SK-N-SH (cell line): ENCODE data around the gene CST11. TPM values are rescaled to one million over a fixed set of nuclear protein-coding genes. Genes with fewer than 3 reads are reported as not detected.

Experiments
- CTCF ChIA-PET: fragments of 300-600, 350-600 bp; formaldehyde crosslinking; extraction: SDS; loops from one replicate; lab custom pipeline; 2021; lab: Yijun Ruan, JAX
- POLR2A ChIA-PET: fragments of 350-600 bp; sonication (Branson Sonifier 250); formaldehyde crosslinking; extraction: SDS; loops from one replicate; lab custom pipeline; 2020; ENCODE audit warnings: antibody characterized with exemption, inconsistent platforms; lab: Yijun Ruan, JAX
- DNase-seq: peaks from one replicate; pipeline ENCODE4 v3.0.0; 2012
- H2AFZ ChIP-seq: fragments of 200-600 bp; sonication (generic); 2 replicates; pipeline ENCODE4 v1.8.1; 2016; ENCODE audit warnings: antibody characterized with exemption, mild to moderate bottlenecking, low read depth
- H3F3A ChIP-seq: fragments of 200-600 bp; sonication (generic); replicated peaks from 2 replicates; pipeline ENCODE3; 2016; ENCODE audit warnings: antibody characterized with exemption, mild to moderate bottlenecking; ENCODE audit not compliant: insufficient read depth
- H3K27ac ChIP-seq, 2 experiments: fragments of 200-500 bp in 1 of 2; fragments of 200-600 bp in 1 of 2; sonication (Bioruptor generic) in 1 of 2; sonication (generic), shearing (Covaris generic) in 1 of 2; 2 replicates each; pipeline versions ENCODE4 v1.5.1 to v1.6.1; 2014 to 2016; ENCODE audit warnings: low read depth in 2 of 2, inconsistent platforms in 1 of 2, low read length in 1 of 2, mild to moderate bottlenecking in 1 of 2, mixed read lengths in 1 of 2
- H3K27me3 ChIP-seq: fragments of 200-600 bp; sonication (generic), shearing (Covaris generic); 2 replicates; pipeline ENCODE4 v1.6.1; 2016; ENCODE audit warnings: mixed run types; ENCODE audit not compliant: insufficient read depth
- H3K36me3 ChIP-seq, 2 experiments: fragments of 200-500 bp in 1 of 2; fragments of 200-600 bp in 1 of 2; sonication (Bioruptor generic) in 1 of 2; sonication (generic) in 1 of 2; replicated peaks in 1 of 2; 2 replicates each; pipeline versions ENCODE3 to v1.5.1; 2014 to 2016; ENCODE audit warnings: low read length in 1 of 2, mild to moderate bottlenecking in 1 of 2; ENCODE audit not compliant: insufficient read depth in 2 of 2, control insufficient read depth in 1 of 2
- H3K4me1 ChIP-seq, 2 experiments: fragments of 200-500 bp in 1 of 2; fragments of 200-600 bp in 1 of 2; sonication (Bioruptor generic) in 1 of 2; sonication (generic), shearing (Covaris generic) in 1 of 2; 2 replicates each; pipeline versions ENCODE4 v1.5.1 to v1.6.1; 2014 to 2016; ENCODE audit warnings: low read depth in 1 of 2, low read length in 1 of 2, mixed run types in 1 of 2; ENCODE audit not compliant: insufficient read depth in 2 of 2, control insufficient read depth in 1 of 2
- H3K4me2 ChIP-seq: fragments of 200-600 bp; sonication (generic), shearing (Covaris generic); 2 replicates; pipeline ENCODE4 v1.6.1; 2017; ENCODE audit warnings: mixed run types
- H3K4me3 ChIP-seq, 2 experiments: fragments of 200-500 bp in 1 of 2; fragments of 200-600 bp in 1 of 2; sonication (Bioruptor generic) in 1 of 2; sonication (generic), shearing (Covaris generic) in 1 of 2; 2 replicates each; pipeline versions ENCODE4 v1.5.1 to v1.8.1; 2014 to 2016; ENCODE audit warnings: low read depth in 2 of 2, inconsistent platforms in 1 of 2, low read length in 1 of 2, mild to moderate bottlenecking in 1 of 2, mixed read lengths in 1 of 2, moderate library complexity in 1 of 2
- H3K79me2 ChIP-seq: fragments of 200-600 bp; sonication (generic); 2 replicates; pipeline ENCODE4 v1.8.1; 2017; ENCODE audit warnings: mild to moderate bottlenecking; ENCODE audit not compliant: insufficient read depth
- H3K9ac ChIP-seq: fragments of 200-600 bp; sonication (generic); 2 replicates; pipeline ENCODE4 v1.6.1; 2017; ENCODE audit warnings: mixed run types
- H3K9me2 ChIP-seq: fragments of 200-600 bp; sonication (generic); 2 replicates; pipeline ENCODE4 v1.6.1; 2017; ENCODE audit warnings: mixed run types
- H3K9me3 ChIP-seq: fragments of 200-600 bp; sonication (generic); 2 replicates; pipeline ENCODE4 v1.6.1; 2017; ENCODE audit warnings: mixed run types, mild to moderate bottlenecking, moderate library complexity
- H4K20me1 ChIP-seq: fragments of 200-600 bp; sonication (generic); 2 replicates; pipeline ENCODE4 v1.6.1; 2017; ENCODE audit warnings: mild to moderate bottlenecking, mixed run types; ENCODE audit not compliant: insufficient read depth
- ELF1 ChIP-seq: IDR thresholded peaks from 2 replicates; pipeline ENCODE4 v1.4.0; 2012
- EP300 ChIP-seq, 2 experiments: IDR thresholded peaks; 2 replicates each; pipeline versions ENCODE4 v1.4.0 to v1.6.1; 2012; ENCODE audit warnings: borderline replicate concordance in 1 of 2, low read depth in 1 of 2, low read length in 1 of 2
- EZH2phosphoT487 ChIP-seq: fragments of 200-600 bp; sonication (generic); IDR thresholded peaks from 2 replicates; pipeline ENCODE4 v1.6.1; 2017; ENCODE audit warnings: low read depth, mixed run types, mild to moderate bottlenecking, antibody characterized with exemption, moderate library complexity, borderline replicate concordance
- FOSL2 ChIP-seq: IDR thresholded peaks from 2 replicates; pipeline ENCODE4 v1.4.0; 2012; ENCODE audit warnings: low read depth, mild to moderate bottlenecking, moderate library complexity, borderline replicate concordance
- FOXJ3 ChIP-seq: sonication (generic); formaldehyde crosslinking; IDR thresholded peaks from 2 replicates; pipeline ENCODE4 v1.5.1; 2020; ENCODE audit warnings: mild to moderate bottlenecking, missing genetic modification reagents
- GABPA ChIP-seq: IDR thresholded peaks from 2 replicates; pipeline ENCODE4 v1.4.0; 2012; ENCODE audit warnings: low read depth, mild to moderate bottlenecking
- IRF3 ChIP-seq: fragments of 150-350 bp; IDR thresholded peaks from 2 replicates; pipeline ENCODE4 v1.6.1; 2016; ENCODE audit warnings: mild to moderate bottlenecking, low read depth, low read length
- MEF2A ChIP-seq: IDR thresholded peaks from 2 replicates; pipeline ENCODE4 v1.4.0; 2012; ENCODE audit warnings: low read depth, borderline replicate concordance
- MXI1 ChIP-seq: IDR thresholded peaks from 2 replicates; pipeline ENCODE4 v1.6.1; 2012; ENCODE audit warnings: mild to moderate bottlenecking, low read depth, low read length, improper control_type of control experiment
- NFIC ChIP-seq: IDR thresholded peaks from 2 replicates; pipeline ENCODE4 v1.4.0; 2012; ENCODE audit warnings: borderline replicate concordance
- POLR2AphosphoS5 ChIP-seq: IDR thresholded peaks from 2 replicates; pipeline ENCODE4 v1.6.1; 2012; ENCODE audit warnings: low read depth, low read length
- RCOR1 ChIP-seq: fragments of 150-350 bp; IDR thresholded peaks from 2 replicates; pipeline ENCODE4 v1.6.1; 2017; ENCODE audit warnings: antibody characterized with exemption, low read length
- SIN3A ChIP-seq: IDR thresholded peaks from 2 replicates; pipeline ENCODE4 v1.6.1; 2012; ENCODE audit warnings: low read depth, mild to moderate bottlenecking, low read length, moderate library complexity, borderline replicate concordance
- TAF1 ChIP-seq: IDR thresholded peaks from 2 replicates; pipeline ENCODE4 v1.6.1; 2012; ENCODE audit warnings: low read depth, mild to moderate bottlenecking, low read length, moderate library complexity, borderline replicate concordance
- TCF12 ChIP-seq: IDR thresholded peaks from 2 replicates; pipeline ENCODE4 v1.4.0; 2012
- YY1 ChIP-seq: IDR thresholded peaks from 2 replicates; pipeline ENCODE4 v1.4.0; 2012; ENCODE audit warnings: low read depth, mild to moderate bottlenecking
- WGBS: methylation state at CpG from one replicate; pipeline ENCODE4 v1.1.6; 2017; ENCODE audit warnings: low lambda C conversion rate; 5-methylcytosine and 5-hydroxymethylcytosine counted together
- polyA plus RNA-seq, 3 experiments: library from polyadenylated mRNA; depleted of rRNA; stranded (reverse); fragments of >200 nt; gene quantifications; 2 replicates each; pipeline ENCODE4 v1.2.3, GENCODE V29; 2012
- TF ChIP-seq, protein P1 (sequence below): fragments of 150-350 bp; IDR thresholded peaks from 2 replicates; pipeline ENCODE4 v1.6.1; 2017; ENCODE audit warnings: antibody characterized with exemption, low read length, low read depth, borderline replicate concordance
- TF ChIP-seq, protein P2 (sequence below): IDR thresholded peaks from 2 replicates; pipeline ENCODE4 v1.4.0; 2012; ENCODE audit warnings: low read depth, borderline replicate concordance

Gene CST11
- polyA plus RNA-seq, 1 of the 3 experiments (the other 2 are of a cell fraction): not detected

- no peaks in the 10 kb centered on the region for H3K79me2 ChIP-seq
- H3F3A ChIP-seq: no peaks in the 10 kb centered on the region
- TF ChIP-seq NFIC (no peak), YY1 (no peak), EZH2phosphoT487 (no peak), POLR2AphosphoS5 (no peak), MEF2A (no peak), RCOR1 (no peak), FOXJ3 (CRISPR knock-in tag) (no peak), TAF1 (no peak), SIN3A (no peak), MXI1 (no peak), FOSL2 (no peak), IRF3 (no peak), ELF1 (no peak), EP300 (IDR thresholded peaks at IDR 0.05; ENCODE audit: borderline replicate concordance in 1 of 2, low read depth in 1 of 2, low read length in 1 of 2) (no peak), GABPA (no peak), TCF12 (no peak)
- TF ChIP-seq, protein P1, sequence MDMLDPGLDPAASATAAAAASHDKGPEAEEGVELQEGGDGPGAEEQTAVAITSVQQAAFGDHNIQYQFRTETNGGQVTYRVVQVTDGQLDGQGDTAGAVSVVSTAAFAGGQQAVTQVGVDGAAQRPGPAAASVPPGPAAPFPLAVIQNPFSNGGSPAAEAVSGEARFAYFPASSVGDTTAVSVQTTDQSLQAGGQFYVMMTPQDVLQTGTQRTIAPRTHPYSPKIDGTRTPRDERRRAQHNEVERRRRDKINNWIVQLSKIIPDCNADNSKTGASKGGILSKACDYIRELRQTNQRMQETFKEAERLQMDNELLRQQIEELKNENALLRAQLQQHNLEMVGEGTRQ: no peak
- TF ChIP-seq, protein P2, sequence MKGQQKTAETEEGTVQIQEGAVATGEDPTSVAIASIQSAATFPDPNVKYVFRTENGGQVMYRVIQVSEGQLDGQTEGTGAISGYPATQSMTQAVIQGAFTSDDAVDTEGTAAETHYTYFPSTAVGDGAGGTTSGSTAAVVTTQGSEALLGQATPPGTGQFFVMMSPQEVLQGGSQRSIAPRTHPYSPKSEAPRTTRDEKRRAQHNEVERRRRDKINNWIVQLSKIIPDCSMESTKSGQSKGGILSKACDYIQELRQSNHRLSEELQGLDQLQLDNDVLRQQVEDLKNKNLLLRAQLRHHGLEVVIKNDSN: no peak
- TF ChIP-seq, all 33 proteins: peak for 0
- H3K9me3 ChIP-seq: no peaks in the 10 kb centered on the region
- no peak overlapping the region for H3K27ac ChIP-seq
- H3K27me3 ChIP-seq: no peaks in the 10 kb centered on the region
- no peak for DNase-seq
- H3K36me3 ChIP-seq: no peaks in the 10 kb centered on the region
- ChIA-PET POLR2A (no interaction called here), CTCF (no interaction called here)
- H3K4me1 ChIP-seq: no peaks in the 10 kb centered on the region
- H3K4me3 ChIP-seq: no peak overlapping the region
- H3K9me2 ChIP-seq: no peaks in the 10 kb centered on the region
- no peak overlapping the region for H3K4me2 ChIP-seq
- H2AFZ ChIP-seq: no peak overlapping the region
- no peaks in the 10 kb centered on the region for H4K20me1 ChIP-seq
- no peak overlapping the region for H3K9ac ChIP-seq
- WGBS: 17% methylated on average over 1 of the region's 3 CpGs
Measured at GRCh38 chr20:23493172-23493772, 40.6 kb upstream of the CST11 start.
